Stimulated activated naive CD8-positive, alpha-beta T cell treated with anti-CD3 and anti-CD28 coated beads, Interleukin-15, amount 100 ng/mL, for 72 hours (primary cell): ENCODE data around the gene DPYD.

Source experiments
- ATAC-seq: fragments of 150-1000 bp; cut with Tn5 transposase; 2 replicates; pipeline ENCODE4 v1.10.0; 2021; ENCODE audit warnings: mild to moderate bottlenecking, moderate library complexity
- DNase-seq, 2 donors: peaks; one replicate each; pipeline ENCODE4 v3.0.0; 2021 to 2022
- H3K27ac Mint-ChIP-seq, 2 donors: one replicate each; pipeline ENCODE4 v1.8.0; 2022; ENCODE audit warnings: mild to moderate bottlenecking in 2 of 2, mixed read lengths in 2 of 2, moderate library complexity in 2 of 2
- H3K27me3 Mint-ChIP-seq: one replicate; pipeline ENCODE4 v1.8.0; 2022; ENCODE audit warnings: mixed read lengths
- H3K4me1 Mint-ChIP-seq: one replicate; pipeline ENCODE4 v1.8.0; 2022; ENCODE audit warnings: mild to moderate bottlenecking, mixed read lengths
- H3K4me3 Mint-ChIP-seq, 2 donors: one replicate each; pipeline ENCODE4 v1.8.0; 2022; ENCODE audit warnings: mild to moderate bottlenecking in 2 of 2, mixed read lengths in 2 of 2, moderate library complexity in 1 of 2
- H3K9me3 Mint-ChIP-seq, 2 donors: one replicate each; pipeline ENCODE4 v1.8.0; 2022; ENCODE audit warnings: mixed read lengths in 2 of 2

Gene DPYD

GRCh38 chr1:97332716-97333115 lies 588.1 kb downstream of the DPYD start:
- no peak overlapping the region for H3K27ac Mint-ChIP-seq
- no peaks in the 10 kb centered on the region for H3K4me1 Mint-ChIP-seq
- H3K27me3 Mint-ChIP-seq, result no peaks in the 10 kb centered on the region
- no peak overlapping the region for H3K4me3 Mint-ChIP-seq
- DNase-seq (no peak), ATAC-seq (no peak)
- H3K9me3 Mint-ChIP-seq, result no peaks in the 10 kb centered on the region

GRCh38 chr1:97331165-97331564 lies 589.7 kb downstream of the DPYD start:
- H3K27me3 Mint-ChIP-seq, result no peaks in the 10 kb centered on the region
- no peaks in the 10 kb centered on the region for H3K9me3 Mint-ChIP-seq
- no peaks in the 10 kb centered on the region for H3K4me1 Mint-ChIP-seq
- no peak for ATAC-seq
- H3K27ac Mint-ChIP-seq, result no peak overlapping the region
- no peak overlapping the region for H3K4me3 Mint-ChIP-seq
- no peak for DNase-seq

- Mint-ChIP-seq H3K9me3 (no peaks in the 10 kb centered on the region), H3K4me1 (no peaks in the 10 kb centered on the region), H3K4me3 (no peak overlapping the region), H3K27me3 (no peaks in the 10 kb centered on the region), H3K27ac (no peak overlapping the region)
- no peak for DNase-seq
- ATAC-seq, result no peak
Measured at GRCh38 chr1:97314685-97315084, 606.1 kb downstream of the DPYD start.

- Mint-ChIP-seq H3K27ac (no peak overlapping the region), H3K4me1 (no peaks in the 10 kb centered on the region), H3K9me3 (no peaks in the 10 kb centered on the region), H3K4me3 (no peak overlapping the region), H3K27me3 (no peaks in the 10 kb centered on the region)
- DNase-seq (no peak), ATAC-seq (no peak)
Measured at GRCh38 chr1:97308131-97308530, 612.7 kb downstream of the DPYD start.

- Mint-ChIP-seq H3K4me1 (no peaks in the 10 kb centered on the region), H3K4me3 (no peak overlapping the region), H3K9me3 (no peaks in the 10 kb centered on the region), H3K27ac (no peak overlapping the region), H3K27me3 (no peaks in the 10 kb centered on the region)
- DNase-seq (no peak), ATAC-seq (no peak)
Measured at GRCh38 chr1:97307568-97307967, 613.3 kb downstream of the DPYD start.

GRCh38 chr1:97307151-97307550 lies 613.7 kb downstream of the DPYD start:
- no peak overlapping the region for H3K27ac Mint-ChIP-seq
- no peaks in the 10 kb centered on the region for H3K4me1 Mint-ChIP-seq
- H3K4me3 Mint-ChIP-seq, result no peak overlapping the region
- no peaks in the 10 kb centered on the region for H3K27me3 Mint-ChIP-seq
- ATAC-seq, result no peak
- H3K9me3 Mint-ChIP-seq, result no peaks in the 10 kb centered on the region
- DNase-seq, result no peak

GRCh38 chr1:97306504-97306903 lies 614.3 kb downstream of the DPYD start:
- Mint-ChIP-seq H3K9me3 (no peaks in the 10 kb centered on the region), H3K27ac (no peak overlapping the region), H3K4me3 (no peak overlapping the region), H3K27me3 (no peaks in the 10 kb centered on the region), H3K4me1 (no peaks in the 10 kb centered on the region)
- ATAC-seq, result no peak
- no peak for DNase-seq

GRCh38 chr1:97304366-97304765 lies 616.5 kb downstream of the DPYD start:
- no peaks in the 10 kb centered on the region for H3K4me1 Mint-ChIP-seq
- H3K4me3 Mint-ChIP-seq, result no peak overlapping the region
- no peak overlapping the region for H3K27ac Mint-ChIP-seq
- no peaks in the 10 kb centered on the region for H3K27me3 Mint-ChIP-seq
- DNase-seq, result no peak
- H3K9me3 Mint-ChIP-seq, result no peaks in the 10 kb centered on the region
- no peak for ATAC-seq

- H3K27me3 Mint-ChIP-seq, result no peaks in the 10 kb centered on the region
- H3K4me3 Mint-ChIP-seq, result no peak overlapping the region
- ATAC-seq (no peak), DNase-seq (no peak)
- no peak overlapping the region for H3K27ac Mint-ChIP-seq
- no peaks in the 10 kb centered on the region for H3K4me1 Mint-ChIP-seq
- H3K9me3 Mint-ChIP-seq, result no peaks in the 10 kb centered on the region
Measured at GRCh38 chr1:97298966-97299365, 621.9 kb downstream of the DPYD start.

GRCh38 chr1:97297611-97298010 lies 623.2 kb downstream of the DPYD start:
- Mint-ChIP-seq H3K27me3 (no peaks in the 10 kb centered on the region), H3K27ac (no peak overlapping the region), H3K4me3 (no peak overlapping the region), H3K4me1 (no peaks in the 10 kb centered on the region), H3K9me3 (peaks cover 0 to under 1% of the 10 kb centered on the region in 2 donors)
- ATAC-seq (no peak), DNase-seq (no peak)

- Mint-ChIP-seq H3K27me3 (no peaks in the 10 kb centered on the region), H3K27ac (no peak overlapping the region), H3K4me3 (no peak overlapping the region), H3K4me1 (peaks cover 9% of the 10 kb centered on the region), H3K9me3 (peaks cover 8% of the 10 kb centered on the region in 2 donors)
- no peak for ATAC-seq
- no peak for DNase-seq
Measured at GRCh38 chr1:97281962-97282361, 638.9 kb downstream of the DPYD start.

- peaks cover 9% of the 10 kb centered on the region for H3K4me1 Mint-ChIP-seq
- H3K4me3 Mint-ChIP-seq, result no peak overlapping the region
- peak overlapping the region; percentile 0 to 9 for H3K27ac Mint-ChIP-seq
- H3K9me3 Mint-ChIP-seq, result peaks cover 0 to 9% of the 10 kb centered on the region in 2 donors
- H3K27me3 Mint-ChIP-seq, result no peaks in the 10 kb centered on the region
- DNase-seq, result no peak
- peak; percentile 58 for ATAC-seq
Measured at GRCh38 chr1:97277891-97278654, 642.8 kb downstream of the DPYD start.

- H3K4me3 Mint-ChIP-seq, result no peak overlapping the region
- no peak overlapping the region for H3K27ac Mint-ChIP-seq
- H3K9me3 Mint-ChIP-seq, result peaks cover 4 to 17% of the 10 kb centered on the region in 2 donors
- no peak for ATAC-seq
- H3K27me3 Mint-ChIP-seq, result no peaks in the 10 kb centered on the region
- H3K4me1 Mint-ChIP-seq, result no peaks in the 10 kb centered on the region
- no peak for DNase-seq
Measured at GRCh38 chr1:97271916-97272788, 648.7 kb downstream of the DPYD start.

GRCh38 chr1:97270508-97271307 lies 650.1 kb downstream of the DPYD start:
- no peak for ATAC-seq
- Mint-ChIP-seq H3K27ac (no peak overlapping the region), H3K4me1 (no peaks in the 10 kb centered on the region), H3K27me3 (no peaks in the 10 kb centered on the region), H3K4me3 (no peak overlapping the region), H3K9me3 (peaks cover 4 to 17% of the 10 kb centered on the region in 2 donors)
- no peak for DNase-seq

GRCh38 chr1:97265630-97266029 lies 655.2 kb downstream of the DPYD start:
- Mint-ChIP-seq H3K4me1 (no peaks in the 10 kb centered on the region), H3K27ac (no peak overlapping the region), H3K9me3 (peaks cover 4 to 8% of the 10 kb centered on the region in 2 donors), H3K4me3 (no peak overlapping the region), H3K27me3 (no peaks in the 10 kb centered on the region)
- DNase-seq (no peak), ATAC-seq (no peak)
